A549 (cell line): ENCODE results near the gene FIGN. TPM values are rescaled to one million over a fixed set of nuclear protein-coding genes. Genes with fewer than 3 reads are reported as not detected.

ENCODE experiments used
- ATAC-seq, 2 experiments: fragments of 200-7000 bp in 1 of 2; fragments of >200 bp in 1 of 2; cut with Nextera tagmentation in 1 of 2; cut with Tn5 transposase in 1 of 2; 3 replicates each; pipeline versions ENCODE4 v1.8.0 to v1.9.1; 2018 to 2020; ENCODE audit warnings: mild to moderate bottlenecking in 1 of 2, moderate library complexity in 1 of 2
- CTCF ChIA-PET: fragments of 300-600 bp; sonication (Branson Sonifier 250); formaldehyde crosslinking; extraction: SDS; loops from one replicate; lab custom pipeline; 2021; ENCODE audit warnings: antibody characterized with exemption, inconsistent platforms; lab: Yijun Ruan, JAX
- POLR2A ChIA-PET: fragments of 350-600 bp; formaldehyde crosslinking; extraction: SDS; loops from one replicate; lab custom pipeline; 2021; ENCODE audit warnings: antibody characterized with exemption, inconsistent platforms; lab: Yijun Ruan, JAX
- DNase-seq, 2 experiments: peaks; one replicate each; pipeline versions ENCODE4 v3.0.0 to v3.0.0-alpha.2; 2011 to 2016; ENCODE audit warnings: low read depth in 1 of 2, low spot score in 1 of 2
- FAIRE-seq: peaks from 2 replicates; lab custom pipeline; 2011; peaks lifted over from hg19 to GRCh38; lab: Jason Lieb, UNC
- H3K27ac ChIP-seq, 2 experiments: fragments of >200 bp; sonication (Bioruptor Twin); formaldehyde crosslinking; 3 replicates each; pipeline ENCODE4 v1.5.1; 2016 to 2017
- H3K4me1 ChIP-seq: fragments of >200 bp; sonication (Bioruptor Twin); formaldehyde crosslinking; 3 replicates; pipeline ENCODE4 v1.6.1; 2016
- H3K4me2 ChIP-seq: fragments of >200 bp; sonication (Bioruptor Twin); formaldehyde crosslinking; 3 replicates; pipeline ENCODE4 v1.6.1; 2016
- H3K4me3 ChIP-seq: fragments of >200 bp; sonication (Bioruptor Twin); formaldehyde crosslinking; 3 replicates; pipeline ENCODE4 v1.5.1; 2016
- H3K9me3 ChIP-seq: fragments of >200 bp; sonication (Bioruptor Twin); formaldehyde crosslinking; 3 replicates; pipeline ENCODE4 v1.6.1; 2016
- CBX8 ChIP-seq: fragments of 200-600 bp; sonication (generic); IDR thresholded peaks from 2 replicates; pipeline ENCODE4 v1.6.1; 2016
- CEBPB ChIP-seq, 2 experiments: fragments of >200 bp in 1 of 2; sonication (Bioruptor Twin) in 1 of 2; formaldehyde crosslinking in 1 of 2; IDR thresholded peaks; 2 replicates each; pipeline ENCODE4 v1.6.1; 2012 to 2016
- CHD2 ChIP-seq: fragments of 150-350 bp; IDR thresholded peaks from 2 replicates; pipeline ENCODE4 v1.6.1; 2014; ENCODE audit warnings: low read length; ENCODE audit not compliant: partially characterized antibody
- EHF ChIP-seq: fragments of 250-450 bp; sonication (Bioruptor Pico); IDR thresholded peaks from 2 replicates; pipeline ENCODE4 v1.5.0; 2020; ENCODE audit warnings: mild to moderate bottlenecking
- EP300 ChIP-seq, 2 experiments: fragments of >200 bp; sonication (Bioruptor Twin); formaldehyde crosslinking; IDR thresholded peaks; 2 replicates in 1 of 2; 3 replicates in 1 of 2; pipeline ENCODE4 v1.6.1; 2016 to 2017
- FOSL2 ChIP-seq, 2 experiments: fragments of 450-650 bp in 1 of 2; fragments of >200 bp in 1 of 2; sonication (Bioruptor Twin) in 1 of 2; formaldehyde crosslinking; IDR thresholded peaks; 2 replicates each; pipeline versions ENCODE4 v1.5.0 to v1.6.1; 2016 to 2020; ENCODE audit warnings: mild to moderate bottlenecking in 1 of 2, moderate library complexity in 1 of 2
- FOXS1 ChIP-seq: fragments of 250-450 bp; sonication (Bioruptor Pico); IDR thresholded peaks from 2 replicates; pipeline ENCODE4 v1.5.0; 2020; ENCODE audit warnings: mild to moderate bottlenecking, moderate library complexity
- HEYL ChIP-seq: fragments of 250-450 bp; sonication (Bioruptor Pico); IDR thresholded peaks from 2 replicates; pipeline ENCODE4 v1.8.0; 2021; ENCODE audit warnings: mild to moderate bottlenecking, moderate library complexity
- HOXB13 ChIP-seq: fragments of 250-450 bp; sonication (Bioruptor Pico); IDR thresholded peaks from 2 replicates; pipeline ENCODE4 v1.5.0; 2020; ENCODE audit warnings: low read depth, mild to moderate bottlenecking, moderate library complexity
- HOXB5 ChIP-seq: fragments of 250-450 bp; sonication (Bioruptor Pico); IDR thresholded peaks from 2 replicates; pipeline ENCODE4 v1.5.0; 2020; ENCODE audit warnings: mild to moderate bottlenecking, moderate library complexity
- JUN ChIP-seq, 2 experiments: fragments of >200 bp; sonication (Bioruptor Twin); formaldehyde crosslinking; IDR thresholded peaks; 2 replicates in 1 of 2; 3 replicates in 1 of 2; pipeline ENCODE4 v1.6.1; 2016 to 2017
- MAFK ChIP-seq: fragments of 450-650 bp; IDR thresholded peaks from 2 replicates; pipeline ENCODE4 v1.6.1; 2014; ENCODE audit not compliant: partially characterized antibody
- MYC ChIP-seq: IDR thresholded peaks from 2 replicates; pipeline ENCODE4 v1.6.1; 2012; ENCODE audit warnings: mild to moderate bottlenecking, inconsistent platforms, low read length, improper control_type of control experiment, borderline replicate concordance
- NFE2L2 ChIP-seq: fragments of 150-350 bp; conservative IDR thresholded peaks from 2 replicates; pipeline ENCODE4 v1.6.1; 2014; ENCODE audit warnings: low read length
- POLR2A ChIP-seq: IDR thresholded peaks from 2 replicates; pipeline ENCODE4 v1.6.1; 2012; ENCODE audit warnings: mild to moderate bottlenecking, low read length
- RAD21 ChIP-seq, 2 experiments: fragments of >200 bp in 1 of 2; sonication (Bioruptor Twin) in 1 of 2; formaldehyde crosslinking in 1 of 2; IDR thresholded peaks in 1 of 2; conservative IDR thresholded peaks in 1 of 2; 2 replicates in 1 of 2; 3 replicates in 1 of 2; pipeline ENCODE4 v1.6.1; 2012 to 2018; ENCODE audit warnings: inconsistent platforms in 1 of 2
- RCOR1 ChIP-seq: fragments of 150-350 bp; IDR thresholded peaks from 2 replicates; pipeline ENCODE4 v1.6.1; 2014; ENCODE audit warnings: antibody characterized with exemption, low read length, low read depth
- RNF2 ChIP-seq: fragments of 200-600 bp; sonication (generic); IDR thresholded peaks from 2 replicates; pipeline ENCODE4 v1.6.1; 2016; ENCODE audit warnings: low read depth, mild to moderate bottlenecking, antibody characterized with exemption, moderate library complexity, borderline replicate concordance
- SMC3 ChIP-seq: fragments of >200 bp; sonication (Bioruptor Twin); formaldehyde crosslinking; IDR thresholded peaks from 3 replicates; pipeline ENCODE4 v1.6.1; 2018; ENCODE audit warnings: inconsistent platforms
- SREBF2 ChIP-seq: fragments of 450-650 bp; IDR thresholded peaks from 2 replicates; pipeline ENCODE4 v1.6.1; 2014; ENCODE audit warnings: mild to moderate bottlenecking, moderate library complexity
- TFCP2L1 ChIP-seq: fragments of 250-450 bp; sonication (Bioruptor Pico); IDR thresholded peaks from 2 replicates; pipeline ENCODE4 v1.5.0; 2021; ENCODE audit warnings: mild to moderate bottlenecking
- TP53 ChIP-seq: fragments of 250-450 bp; sonication (Bioruptor Pico); IDR thresholded peaks from 2 replicates; pipeline ENCODE4 v1.5.0; 2021; ENCODE audit warnings: mild to moderate bottlenecking, moderate library complexity
- ZNF302 ChIP-seq: fragments of 250-450 bp; sonication (Bioruptor Pico); IDR thresholded peaks from 2 replicates; pipeline ENCODE4 v1.9.0; 2021; ENCODE audit warnings: inconsistent platforms, mild to moderate bottlenecking, moderate library complexity
- WGBS: methylation state at CpG from one replicate; pipeline ENCODE4 v1.1.6; 2017; ENCODE audit errors: missing lambda C conversion rate; 5-methylcytosine and 5-hydroxymethylcytosine counted together
- polyA minus RNA-seq: library from RNA; depleted of rRNA, polyadenylated mRNA; stranded (reverse); fragments of >200 nt; gene quantifications from 2 replicates; pipeline ENCODE4 v1.2.3, GENCODE V29; 2011; rRNA and poly(A)+ RNA removed
- polyA plus RNA-seq, 4 experiments: library from polyadenylated mRNA; depleted of rRNA in 3 of 4; stranded (reverse); fragments of >200 nt; fragmentation: RNase III in 1 of 4; extraction: RNeasy Plus Mini Kit Qiagen cat#74134 plus additional on column Dnase treatment in 1 of 4; gene quantifications; 2 replicates in 3 of 4; 3 replicates in 1 of 4; pipeline ENCODE4 v1.2.3, GENCODE V29; 2011 to 2017
- TF ChIP-seq, protein P1 (sequence below): fragments of 150-350 bp; IDR thresholded peaks from 2 replicates; pipeline ENCODE4 v1.6.1; 2014; ENCODE audit warnings: low read depth, mild to moderate bottlenecking, low read length
- TF ChIP-seq, protein P2 (sequence below): fragments of 450-650 bp; IDR thresholded peaks from 2 replicates; pipeline ENCODE4 v1.6.1; 2014; ENCODE audit warnings: antibody characterized with exemption
- TF ChIP-seq, protein P3 (sequence below): IDR thresholded peaks from 2 replicates; pipeline ENCODE4 v1.6.1; 2012
- TF ChIP-seq, protein P4 (sequence below): IDR thresholded peaks from 2 replicates; pipeline ENCODE4 v1.6.1; 2012
- TF ChIP-seq, protein P5 (sequence below): IDR thresholded peaks from 2 replicates; pipeline ENCODE4 v1.6.1; 2012; ENCODE audit warnings: low read depth, borderline replicate concordance
- TF ChIP-seq, protein P6 (sequence below): fragments of >200 bp; sonication (Bioruptor Twin); formaldehyde crosslinking; IDR thresholded peaks from 2 replicates; pipeline ENCODE4 v1.6.1; 2016
- TF ChIP-seq, protein P7 (sequence below): fragments of 250-450 bp; sonication (Bioruptor Pico); IDR thresholded peaks from 2 replicates; pipeline ENCODE4 v1.5.0; 2021; ENCODE audit warnings: mild to moderate bottlenecking, moderate library complexity, borderline replicate concordance

The FIGN gene, protein sequence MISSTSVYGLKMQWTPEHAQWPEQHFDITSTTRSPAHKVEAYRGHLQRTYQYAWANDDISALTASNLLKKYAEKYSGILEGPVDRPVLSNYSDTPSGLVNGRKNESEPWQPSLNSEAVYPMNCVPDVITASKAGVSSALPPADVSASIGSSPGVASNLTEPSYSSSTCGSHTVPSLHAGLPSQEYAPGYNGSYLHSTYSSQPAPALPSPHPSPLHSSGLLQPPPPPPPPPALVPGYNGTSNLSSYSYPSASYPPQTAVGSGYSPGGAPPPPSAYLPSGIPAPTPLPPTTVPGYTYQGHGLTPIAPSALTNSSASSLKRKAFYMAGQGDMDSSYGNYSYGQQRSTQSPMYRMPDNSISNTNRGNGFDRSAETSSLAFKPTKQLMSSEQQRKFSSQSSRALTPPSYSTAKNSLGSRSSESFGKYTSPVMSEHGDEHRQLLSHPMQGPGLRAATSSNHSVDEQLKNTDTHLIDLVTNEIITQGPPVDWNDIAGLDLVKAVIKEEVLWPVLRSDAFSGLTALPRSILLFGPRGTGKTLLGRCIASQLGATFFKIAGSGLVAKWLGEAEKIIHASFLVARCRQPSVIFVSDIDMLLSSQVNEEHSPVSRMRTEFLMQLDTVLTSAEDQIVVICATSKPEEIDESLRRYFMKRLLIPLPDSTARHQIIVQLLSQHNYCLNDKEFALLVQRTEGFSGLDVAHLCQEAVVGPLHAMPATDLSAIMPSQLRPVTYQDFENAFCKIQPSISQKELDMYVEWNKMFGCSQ
- polyA plus RNA-seq (2011; rRNA removed) (3.8 and 5.9 TPM in 2 replicates), polyA plus RNA-seq (2017; fragmentation: RNase III; extraction: RNeasy Plus Mini Kit Qiagen cat#74134 plus additional on column Dnase treatment) (1.8 to 1.9 TPM (median 1.9 TPM) in 3 replicates), polyA minus RNA-seq (5.1 and 6.2 TPM in 2 replicates)
- 0.73 and 0.75 TPM in 2 replicates for polyA plus RNA-seq (2012; cell fraction: cytosol; rRNA removed)
- polyA plus RNA-seq (2012; cell fraction: nucleus; rRNA removed) = 1.4 and 2.2 TPM in 2 replicates

DNA sequence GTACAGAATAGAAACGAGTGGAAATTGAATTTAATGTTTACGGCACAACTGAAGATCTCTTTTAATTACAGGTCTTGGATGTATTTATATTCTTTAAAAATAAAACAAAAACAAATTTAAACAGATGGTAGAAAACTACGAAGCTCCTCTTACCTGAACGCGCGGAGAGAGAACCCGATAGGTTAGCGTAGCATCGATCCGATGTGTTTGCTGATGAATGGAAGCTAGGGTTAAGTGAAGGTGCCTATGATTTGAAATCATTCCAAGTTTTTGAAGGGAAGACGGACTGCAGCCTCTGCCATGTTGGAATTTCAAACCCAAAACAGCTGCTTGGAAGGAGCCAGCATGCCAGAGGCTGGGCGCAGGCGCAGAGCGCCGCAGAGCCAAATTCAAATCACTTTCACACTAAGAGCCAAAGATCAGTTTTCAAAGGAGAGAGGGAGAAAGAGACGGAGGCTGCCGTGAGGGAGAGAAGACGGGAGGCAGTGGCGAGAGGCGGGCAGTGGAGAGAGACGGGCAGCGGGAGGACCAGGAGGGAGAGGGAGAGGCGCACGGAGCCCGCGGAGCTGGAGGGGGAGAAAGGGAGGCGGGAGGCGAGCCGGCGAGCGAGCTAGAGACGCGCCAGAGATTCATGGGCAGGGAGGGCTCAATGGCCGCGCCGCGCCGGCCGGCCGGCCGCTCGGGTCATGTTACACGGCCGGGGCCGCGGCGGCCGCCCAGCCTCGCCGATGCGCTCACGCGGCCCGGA lies at the start of gene FIGN:
Gene FIGN, minus strand, starts transcription at position 324 of the 748 bp plus-strand sequence. CDS start 1,081 bp downstream, outside the sequence.
- Histone ChIP-seq H3K27ac (peak within 1 kb of the TSS; percentile 93 to 99), H3K4me2 (peak within 1 kb of the TSS; percentile 88), H3K4me1 (peaks cover 37% of the 10 kb centered on the region), H3K4me3 (peak within 1 kb of the TSS; percentile 72), H3K9me3 (no peaks in the 10 kb centered on the region)
- ChIA-PET POLR2A (interaction anchor here (0.9 to 1.1 kb wide), 5 partner anchors 43 to 390 kb away, joined by 3 to 5 read pairs (median 3); no protein-coding TSS in a partner anchor), CTCF (interaction anchor here (0.5 to 1.4 kb wide), 4 partner anchors 11 to 390 kb away, joined by 3 to 4 read pairs (median 3); no protein-coding TSS in a partner anchor)
- under 1% methylated on average over 38 of the region's 54 CpGs for WGBS
- DNase-seq = peak; percentile 54 to 81
- ATAC-seq = peak; percentile 87 to 88
- no peak for FAIRE-seq
- TF ChIP-seq HOXB13 (CRISPR knock-in tag) (no peak), JUN (IDR thresholded peaks at IDR 0.05) (0 out of 5 replicates have a peak, but pooled peaks of 1 of the 2 experiments have one; percentile 34), MAFK (no peak), CBX8 (no peak), ZNF302 (CRISPR knock-in tag) (no peak), FOXS1 (no peak), FOSL2 (IDR thresholded peaks at IDR 0.05) (no peak), FOSL2 (CRISPR knock-in tag; IDR thresholded peaks at IDR 0.05) (no peak), HEYL (no peak), TP53 (CRISPR knock-in tag) (no peak), MYC (no peak), CHD2 (no peak), RAD21 (conservative IDR thresholded peaks at IDR 0.05 in 1 of 2, IDR thresholded peaks at IDR 0.05 in 1 of 2) (no peak), CEBPB (IDR thresholded peaks at IDR 0.05) (no peak), RCOR1 (no peak), RNF2 (no peak), HOXB5 (no peak), EHF (no peak), SMC3 (no peak), EP300 (IDR thresholded peaks at IDR 0.05) (no peak), POLR2A (peak; percentile 43), SREBF2 (no peak), NFE2L2 (no peak), TFCP2L1 (no peak)
- TF ChIP-seq, protein P1, sequence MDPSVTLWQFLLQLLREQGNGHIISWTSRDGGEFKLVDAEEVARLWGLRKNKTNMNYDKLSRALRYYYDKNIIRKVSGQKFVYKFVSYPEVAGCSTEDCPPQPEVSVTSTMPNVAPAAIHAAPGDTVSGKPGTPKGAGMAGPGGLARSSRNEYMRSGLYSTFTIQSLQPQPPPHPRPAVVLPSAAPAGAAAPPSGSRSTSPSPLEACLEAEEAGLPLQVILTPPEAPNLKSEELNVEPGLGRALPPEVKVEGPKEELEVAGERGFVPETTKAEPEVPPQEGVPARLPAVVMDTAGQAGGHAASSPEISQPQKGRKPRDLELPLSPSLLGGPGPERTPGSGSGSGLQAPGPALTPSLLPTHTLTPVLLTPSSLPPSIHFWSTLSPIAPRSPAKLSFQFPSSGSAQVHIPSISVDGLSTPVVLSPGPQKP = no peak
- TF ChIP-seq, protein P2, sequence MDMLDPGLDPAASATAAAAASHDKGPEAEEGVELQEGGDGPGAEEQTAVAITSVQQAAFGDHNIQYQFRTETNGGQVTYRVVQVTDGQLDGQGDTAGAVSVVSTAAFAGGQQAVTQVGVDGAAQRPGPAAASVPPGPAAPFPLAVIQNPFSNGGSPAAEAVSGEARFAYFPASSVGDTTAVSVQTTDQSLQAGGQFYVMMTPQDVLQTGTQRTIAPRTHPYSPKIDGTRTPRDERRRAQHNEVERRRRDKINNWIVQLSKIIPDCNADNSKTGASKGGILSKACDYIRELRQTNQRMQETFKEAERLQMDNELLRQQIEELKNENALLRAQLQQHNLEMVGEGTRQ = no peak
- TF ChIP-seq, protein P3, sequence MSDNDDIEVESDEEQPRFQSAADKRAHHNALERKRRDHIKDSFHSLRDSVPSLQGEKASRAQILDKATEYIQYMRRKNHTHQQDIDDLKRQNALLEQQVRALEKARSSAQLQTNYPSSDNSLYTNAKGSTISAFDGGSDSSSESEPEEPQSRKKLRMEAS = peak; percentile 41; the same call in 1 of the 2 replicates
- TF ChIP-seq, protein P4, sequence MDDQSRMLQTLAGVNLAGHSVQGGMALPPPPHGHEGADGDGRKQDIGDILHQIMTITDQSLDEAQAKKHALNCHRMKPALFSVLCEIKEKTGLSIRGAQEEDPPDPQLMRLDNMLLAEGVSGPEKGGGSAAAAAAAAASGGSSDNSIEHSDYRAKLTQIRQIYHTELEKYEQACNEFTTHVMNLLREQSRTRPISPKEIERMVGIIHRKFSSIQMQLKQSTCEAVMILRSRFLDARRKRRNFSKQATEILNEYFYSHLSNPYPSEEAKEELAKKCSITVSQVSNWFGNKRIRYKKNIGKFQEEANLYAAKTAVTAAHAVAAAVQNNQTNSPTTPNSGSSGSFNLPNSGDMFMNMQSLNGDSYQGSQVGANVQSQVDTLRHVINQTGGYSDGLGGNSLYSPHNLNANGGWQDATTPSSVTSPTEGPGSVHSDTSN = peak; percentile 46; the same call in 1 of the 2 replicates
- TF ChIP-seq, protein P5, sequence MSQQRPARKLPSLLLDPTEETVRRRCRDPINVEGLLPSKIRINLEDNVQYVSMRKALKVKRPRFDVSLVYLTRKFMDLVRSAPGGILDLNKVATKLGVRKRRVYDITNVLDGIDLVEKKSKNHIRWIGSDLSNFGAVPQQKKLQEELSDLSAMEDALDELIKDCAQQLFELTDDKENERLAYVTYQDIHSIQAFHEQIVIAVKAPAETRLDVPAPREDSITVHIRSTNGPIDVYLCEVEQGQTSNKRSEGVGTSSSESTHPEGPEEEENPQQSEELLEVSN = no peak
- TF ChIP-seq, protein P6, sequence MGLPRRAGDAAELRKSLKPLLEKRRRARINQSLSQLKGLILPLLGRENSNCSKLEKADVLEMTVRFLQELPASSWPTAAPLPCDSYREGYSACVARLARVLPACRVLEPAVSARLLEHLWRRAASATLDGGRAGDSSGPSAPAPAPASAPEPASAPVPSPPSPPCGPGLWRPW = no peak
- TF ChIP-seq, protein P7, sequence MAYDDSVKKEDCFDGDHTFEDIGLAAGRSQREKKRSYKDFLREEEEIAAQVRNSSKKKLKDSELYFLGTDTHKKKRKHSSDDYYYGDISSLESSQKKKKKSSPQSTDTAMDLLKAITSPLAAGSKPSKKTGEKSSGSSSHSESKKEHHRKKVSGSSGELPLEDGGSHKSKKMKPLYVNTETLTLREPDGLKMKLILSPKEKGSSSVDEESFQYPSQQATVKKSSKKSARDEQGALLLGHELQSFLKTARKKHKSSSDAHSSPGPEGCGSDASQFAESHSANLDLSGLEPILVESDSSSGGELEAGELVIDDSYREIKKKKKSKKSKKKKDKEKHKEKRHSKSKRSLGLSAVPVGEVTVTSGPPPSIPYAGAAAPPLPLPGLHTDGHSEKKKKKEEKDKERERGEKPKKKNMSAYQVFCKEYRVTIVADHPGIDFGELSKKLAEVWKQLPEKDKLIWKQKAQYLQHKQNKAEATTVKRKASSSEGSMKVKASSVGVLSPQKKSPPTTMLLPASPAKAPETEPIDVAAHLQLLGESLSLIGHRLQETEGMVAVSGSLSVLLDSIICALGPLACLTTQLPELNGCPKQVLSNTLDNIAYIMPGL (CRISPR knock-in tag) = no peak
